ENCODE measurements around the gene COL4A6. TPM values are rescaled to one million over a fixed set of nuclear protein-coding genes. Genes with fewer than 3 reads are reported as not detected.

The COL4A6 gene
- polyA plus RNA-seq, 1 experiment = 20.2 TPM

DNA sequence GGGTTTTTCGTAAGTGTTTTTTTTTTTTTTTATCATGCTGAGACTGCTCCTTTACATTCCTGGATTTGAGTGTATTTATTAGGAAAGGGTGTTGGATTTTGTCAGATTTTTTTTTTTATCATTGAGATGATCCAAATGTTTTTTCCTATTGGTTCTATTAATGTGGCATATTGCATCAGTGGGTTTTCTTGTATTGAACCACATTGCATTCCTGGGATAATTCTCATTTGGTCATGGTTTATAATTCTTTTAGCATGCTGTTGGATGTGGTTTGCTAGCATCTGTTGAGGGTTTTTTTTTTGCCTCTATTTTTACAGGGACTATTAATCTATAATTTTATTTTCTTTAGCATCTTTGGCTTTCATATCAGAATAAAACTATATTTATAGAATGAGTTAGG, 30.3 kb upstream of the COL4A6 start:
- no peak overlapping the region for H3K4me3 ChIP-seq (ENCODE audit: low read depth, low read length)
- no peaks in the 10 kb centered on the region for H3K9me3 ChIP-seq (ENCODE audit: control insufficient read depth, insufficient read depth, low read length)
- no peaks in the 10 kb centered on the region for H3K27me3 ChIP-seq (ENCODE audit: control insufficient read depth, insufficient read depth, low read length)
- ChIA-PET CTCF (no interaction called here), POLR2A (interaction anchor here (0.7 kb wide), 1 partner anchor 53 kb away, joined by 3 read pairs; no protein-coding TSS in a partner anchor)
- DNase-seq (ENCODE audit: low read depth, low spot score) = peak; percentile 34
- no peak overlapping the region for H3K27ac ChIP-seq (ENCODE audit: low read depth, low read length)
- TF ChIP-seq, protein P1, sequence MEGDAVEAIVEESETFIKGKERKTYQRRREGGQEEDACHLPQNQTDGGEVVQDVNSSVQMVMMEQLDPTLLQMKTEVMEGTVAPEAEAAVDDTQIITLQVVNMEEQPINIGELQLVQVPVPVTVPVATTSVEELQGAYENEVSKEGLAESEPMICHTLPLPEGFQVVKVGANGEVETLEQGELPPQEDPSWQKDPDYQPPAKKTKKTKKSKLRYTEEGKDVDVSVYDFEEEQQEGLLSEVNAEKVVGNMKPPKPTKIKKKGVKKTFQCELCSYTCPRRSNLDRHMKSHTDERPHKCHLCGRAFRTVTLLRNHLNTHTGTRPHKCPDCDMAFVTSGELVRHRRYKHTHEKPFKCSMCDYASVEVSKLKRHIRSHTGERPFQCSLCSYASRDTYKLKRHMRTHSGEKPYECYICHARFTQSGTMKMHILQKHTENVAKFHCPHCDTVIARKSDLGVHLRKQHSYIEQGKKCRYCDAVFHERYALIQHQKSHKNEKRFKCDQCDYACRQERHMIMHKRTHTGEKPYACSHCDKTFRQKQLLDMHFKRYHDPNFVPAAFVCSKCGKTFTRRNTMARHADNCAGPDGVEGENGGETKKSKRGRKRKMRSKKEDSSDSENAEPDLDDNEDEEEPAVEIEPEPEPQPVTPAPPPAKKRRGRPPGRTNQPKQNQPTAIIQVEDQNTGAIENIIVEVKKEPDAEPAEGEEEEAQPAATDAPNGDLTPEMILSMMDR (IDR thresholded peaks at IDR 0.05; ENCODE audit: low read depth, low read length) = no peak

DNA sequence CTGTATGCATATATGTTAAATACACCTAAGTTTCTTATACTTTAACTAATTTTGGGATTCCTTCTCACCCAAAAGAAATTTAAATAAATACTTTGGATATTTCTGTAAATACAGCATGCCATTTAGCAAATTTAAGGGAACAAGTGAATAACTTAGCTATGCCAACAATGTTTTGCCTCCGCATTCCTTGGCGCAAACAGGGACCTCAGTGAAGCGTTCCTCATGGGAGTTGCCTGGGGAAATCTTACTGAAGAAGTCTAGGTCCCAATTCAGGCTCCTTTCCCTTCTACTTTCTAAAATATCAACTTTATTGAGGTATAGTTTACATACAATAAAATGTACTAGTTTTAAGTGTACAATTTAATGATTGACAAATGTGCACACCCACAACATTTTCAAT, 26.4 kb upstream of the COL4A6 start:
- TF ChIP-seq, protein P1 (IDR thresholded peaks at IDR 0.05; ENCODE audit: low read depth, low read length) = no peak
- no peak overlapping the region for H3K4me3 ChIP-seq (ENCODE audit: low read depth, low read length)
- ChIA-PET POLR2A (no interaction called here), CTCF (no interaction called here)
- no peaks in the 10 kb centered on the region for H3K9me3 ChIP-seq (ENCODE audit: control insufficient read depth, insufficient read depth, low read length)
- H3K27ac ChIP-seq (ENCODE audit: low read depth, low read length) = no peak overlapping the region
- DNase-seq (ENCODE audit: low read depth, low spot score) = no peak
- H3K27me3 ChIP-seq (ENCODE audit: control insufficient read depth, insufficient read depth, low read length) = no peaks in the 10 kb centered on the region

- H3K4me3 ChIP-seq (ENCODE audit: low read depth, low read length) = no peak overlapping the region
- POLR2A ChIA-PET = no interaction called here
- TF ChIP-seq, protein P1 (IDR thresholded peaks at IDR 0.05; ENCODE audit: low read depth, low read length) = no peak
- H3K27me3 ChIP-seq (ENCODE audit: control insufficient read depth, insufficient read depth, low read length) = no peaks in the 10 kb centered on the region
- no peaks in the 10 kb centered on the region for H3K9me3 ChIP-seq (ENCODE audit: control insufficient read depth, insufficient read depth, low read length)
- H3K27ac ChIP-seq (ENCODE audit: low read depth, low read length) = no peak overlapping the region
- DNase-seq (ENCODE audit: low read depth, low spot score) = no peak
- CTCF ChIA-PET = no interaction called here
Observed at GRCh38 chrX:108456971-108457477, 18.8 kb upstream of the COL4A6 start.

DNA sequence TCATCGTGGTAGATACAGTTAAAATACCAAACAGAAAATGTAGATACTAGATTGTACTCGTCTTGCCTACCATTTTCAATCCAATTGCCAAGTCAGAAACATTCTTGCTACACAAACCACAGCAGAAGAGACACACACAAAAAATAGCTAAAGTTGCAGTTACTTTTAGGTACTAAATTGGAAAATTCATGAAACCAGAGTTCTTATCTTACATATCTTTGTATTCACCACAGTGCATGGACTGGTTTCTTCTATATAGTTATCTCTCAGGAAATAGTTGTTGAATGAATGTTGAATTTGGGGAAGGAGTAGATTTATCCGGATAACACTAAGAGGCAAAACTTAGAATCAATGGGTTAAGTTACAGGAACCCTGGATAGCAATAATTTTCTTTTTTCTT, 15.6 kb upstream of the COL4A6 start:
- no peak overlapping the region for H3K4me3 ChIP-seq (ENCODE audit: low read depth, low read length)
- POLR2A ChIA-PET = no interaction called here
- H3K9me3 ChIP-seq (ENCODE audit: control insufficient read depth, insufficient read depth, low read length) = no peaks in the 10 kb centered on the region
- no peaks in the 10 kb centered on the region for H3K27me3 ChIP-seq (ENCODE audit: control insufficient read depth, insufficient read depth, low read length)
- H3K27ac ChIP-seq (ENCODE audit: low read depth, low read length) = no peak overlapping the region
- no peak for DNase-seq (ENCODE audit: low read depth, low spot score)
- CTCF ChIA-PET = no interaction called here
- TF ChIP-seq, protein P1 (IDR thresholded peaks at IDR 0.05; ENCODE audit: low read depth, low read length) = no peak

DNA sequence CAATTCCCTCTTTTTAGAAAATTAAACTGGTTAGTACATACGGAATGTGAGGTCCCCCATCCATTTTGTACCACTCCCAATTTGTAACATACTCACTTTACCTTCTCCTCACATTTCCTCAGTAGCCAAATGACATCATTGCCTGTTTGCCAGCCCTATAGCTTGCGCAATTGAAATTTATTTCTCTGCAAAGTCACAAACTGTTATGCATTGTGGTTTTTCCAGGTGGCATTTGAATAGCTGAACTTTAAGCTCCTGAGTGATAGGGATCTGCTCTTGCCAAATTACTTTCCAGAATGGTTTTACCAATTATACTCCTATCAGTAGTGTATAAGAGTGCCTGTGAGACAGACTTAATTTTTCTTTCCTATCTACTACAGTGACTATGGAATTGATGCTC, 9.1 kb upstream of the COL4A6 start:
- no peak overlapping the region for H3K4me3 ChIP-seq (ENCODE audit: low read depth, low read length)
- DNase-seq (ENCODE audit: low read depth, low spot score) = no peak
- ChIA-PET POLR2A (no interaction called here), CTCF (interaction anchor here (1.0 kb wide), 1 partner anchor 223 kb away, joined by 3 read pairs; no protein-coding TSS in a partner anchor)
- TF ChIP-seq, protein P1 (IDR thresholded peaks at IDR 0.05; ENCODE audit: low read depth, low read length) = no peak
- H3K27ac ChIP-seq (ENCODE audit: low read depth, low read length) = no peak overlapping the region
- H3K9me3 ChIP-seq (ENCODE audit: control insufficient read depth, insufficient read depth, low read length) = no peaks in the 10 kb centered on the region
- no peaks in the 10 kb centered on the region for H3K27me3 ChIP-seq (ENCODE audit: control insufficient read depth, insufficient read depth, low read length)
